HepG2 (cell line): ENCODE results near the gene STUB1. TPM values are rescaled to one million over a fixed set of nuclear protein-coding genes. Genes with fewer than 3 reads are reported as not detected.

Source experiments
- ATF5 ChIP-seq: sonication (generic); formaldehyde crosslinking; IDR thresholded peaks from 2 replicates; pipeline ENCODE4 v1.4.0; 2020; ENCODE audit warnings: mild to moderate bottlenecking, low read depth, missing genetic modification reagents
- CBX2 ChIP-seq, 2 experiments: fragments of 200-600 bp in 1 of 2; sonication (generic); formaldehyde crosslinking in 1 of 2; IDR thresholded peaks; 2 replicates each; pipeline versions ENCODE4 v1.7.0 to v1.8.1; 2018 to 2022; ENCODE audit warnings: low read depth in 2 of 2, low read length in 1 of 2, mild to moderate bottlenecking in 1 of 2, missing genetic modification reagents in 1 of 2
- CCDC6 ChIP-seq: sonication (generic); formaldehyde crosslinking; IDR thresholded peaks from 2 replicates; pipeline ENCODE4 v1.8.1; 2022; ENCODE audit warnings: mild to moderate bottlenecking, missing genetic modification reagents, moderate library complexity
- E2F1 ChIP-seq: sonication (generic); formaldehyde crosslinking; IDR thresholded peaks from 2 replicates; pipeline ENCODE4 v1.5.0; 2020; ENCODE audit warnings: missing genetic modification reagents
- ESRRA ChIP-seq: sonication (generic); formaldehyde crosslinking; IDR thresholded peaks from 2 replicates; pipeline ENCODE4 v1.5.1; 2020; ENCODE audit warnings: mild to moderate bottlenecking, low read depth, missing genetic modification reagents
- ETV6 ChIP-seq: sonication (generic); formaldehyde crosslinking; conservative IDR thresholded peaks from 2 replicates; pipeline ENCODE4 v1.4.0; 2020; ENCODE audit warnings: missing genetic modification reagents
- HIC2 ChIP-seq: sonication (generic); formaldehyde crosslinking; IDR thresholded peaks from 2 replicates; pipeline ENCODE4 v1.9.0; 2022; ENCODE audit warnings: low read depth, missing genetic modification reagents
- NR0B2 ChIP-seq: sonication (generic); formaldehyde crosslinking; IDR thresholded peaks from 2 replicates; pipeline ENCODE4 v1.4.0; 2020; ENCODE audit warnings: mild to moderate bottlenecking, missing genetic modification reagents
- THAP11 ChIP-seq: IDR thresholded peaks from 2 replicates; pipeline ENCODE4 v1.6.1; 2016; ENCODE audit warnings: missing biosample characterization, missing genetic modification reagents
- ZBTB42 ChIP-seq: sonication (generic); formaldehyde crosslinking; IDR thresholded peaks from 2 replicates; pipeline ENCODE4 v1.5.0; 2020; ENCODE audit warnings: mild to moderate bottlenecking, missing genetic modification reagents
- ZBTB49 ChIP-seq: sonication (generic); formaldehyde crosslinking; IDR thresholded peaks from 2 replicates; pipeline ENCODE4 v1.4.0; 2020; ENCODE audit warnings: missing genetic modification reagents, borderline replicate concordance
- ZBTB7A ChIP-seq: sonication (generic); formaldehyde crosslinking; IDR thresholded peaks from 2 replicates; pipeline ENCODE4 v1.8.0; 2022; ENCODE audit warnings: mild to moderate bottlenecking, missing genetic modification reagents
- ZIK1 ChIP-seq: sonication (generic); formaldehyde crosslinking; IDR thresholded peaks from 2 replicates; pipeline ENCODE4 v1.5.0; 2020; ENCODE audit warnings: mild to moderate bottlenecking, low read depth, missing genetic modification reagents, borderline replicate concordance
- ZNF275 ChIP-seq: sonication (generic); formaldehyde crosslinking; IDR thresholded peaks from 2 replicates; pipeline ENCODE4 v1.8.0; 2022; ENCODE audit warnings: missing genetic modification reagents, mild to moderate bottlenecking, inconsistent platforms, borderline replicate concordance
- ZNF549 ChIP-seq: sonication (generic); formaldehyde crosslinking; IDR thresholded peaks from 2 replicates; pipeline ENCODE4 v1.5.0; 2020; ENCODE audit warnings: missing genetic modification reagents
- ZNF556 ChIP-seq: sonication (generic); formaldehyde crosslinking; IDR thresholded peaks from 2 replicates; pipeline ENCODE4 v1.4.0; 2020; ENCODE audit warnings: mild to moderate bottlenecking, missing genetic modification reagents, borderline replicate concordance
- ZNF557 ChIP-seq: sonication (generic); formaldehyde crosslinking; IDR thresholded peaks from 2 replicates; pipeline ENCODE4 v1.4.0; 2020; ENCODE audit warnings: missing genetic modification reagents
- ZNF879 ChIP-seq: sonication (generic); formaldehyde crosslinking; IDR thresholded peaks from 2 replicates; pipeline ENCODE4 v1.8.1; 2023; ENCODE audit warnings: missing genetic modification reagents
- ZNF883 ChIP-seq: sonication (generic); formaldehyde crosslinking; IDR thresholded peaks from 2 replicates; pipeline ENCODE4 v1.5.1; 2020; ENCODE audit warnings: mild to moderate bottlenecking, missing genetic modification reagents; ENCODE audit errors: not compliant biosample characterization
- ZSCAN31 ChIP-seq: sonication (generic); formaldehyde crosslinking; IDR thresholded peaks from 2 replicates; pipeline ENCODE4 v1.5.0; 2020; ENCODE audit warnings: low read depth, mild to moderate bottlenecking, missing genetic modification reagents
- polyA plus RNA-seq, 8 experiments: library from polyadenylated mRNA; depleted of rRNA in 3 of 8; stranded (reverse) in 7 of 8; unstranded in 1 of 8; fragments of >200 nt; fragmentation: Illumina TruSeq in 4 of 8; extraction: Trizol in 4 of 8; gene quantifications; 2 replicates each; pipeline versions ENCODE4 v1.2.1 to v1.2.3, GENCODE V29; 2011 to 2016; ENCODE audit warnings: low read depth in 4 of 8, missing spikeins in 1 of 8, mixed read lengths in 1 of 8; ENCODE audit not compliant: insufficient read depth in 1 of 8
- total RNA-seq, 5 experiments: library from RNA; depleted of rRNA; stranded (reverse); fragments of >200 nt; fragmentation: Illumina TruSeq; extraction: Trizol; gene quantifications; 2 replicates each; pipeline ENCODE4 v1.2.3, GENCODE V29; 2016; ENCODE audit warnings: low read depth in 1 of 5

STUB1 gene
- total and polyA plus RNA-seq, 2 of the 13 experiments (the other 11 are each of a cell fraction or from before 2014, with no cell fraction given) = 52.9 to 78.2 TPM

- TF ChIP-seq E2F1 (CRISPR knock-in tag) = 0 out of 2 replicates have a peak, but pooled peaks have one; percentile 46
- peak; percentile 61; the same call in 1 of the 2 replicates for TF ChIP-seq THAP11 (CRISPR knock-in tag)
- TF ChIP-seq ZNF275 (CRISPR knock-in tag) = no peak
- 0 out of 2 replicates have a peak, but pooled peaks have one; percentile 44 for TF ChIP-seq ETV6 (CRISPR knock-in tag)
- peak; percentile 44; the same call in 1 of the 2 replicates for TF ChIP-seq ZSCAN31 (CRISPR knock-in tag)
- TF ChIP-seq ZNF557 (CRISPR knock-in tag) = no peak
- TF ChIP-seq ZNF879 (CRISPR knock-in tag) = no peak
- TF ChIP-seq CCDC6 (CRISPR knock-in tag) = peak; percentile 87
- TF ChIP-seq ZNF549 (CRISPR knock-in tag) = no peak
- TF ChIP-seq ZNF883 = no peak
- no peak for TF ChIP-seq CBX2 (IDR thresholded peaks at IDR 0.05; ENCODE audit: low read depth, low read length)
- no peak for TF ChIP-seq CBX2 (CRISPR knock-in tag; IDR thresholded peaks at IDR 0.05; ENCODE audit: low read depth)
- TF ChIP-seq ZNF556 (CRISPR knock-in tag) = no peak
- TF ChIP-seq ESRRA = peak; percentile 89
- no peak for TF ChIP-seq ZBTB49 (CRISPR knock-in tag)
- TF ChIP-seq ZBTB7A (CRISPR knock-in tag) = peak; percentile 25; the same call in 1 of the 2 replicates
- no peak; the same call in 1 of the 2 replicates for TF ChIP-seq HIC2 (CRISPR knock-in tag)
- no peak; the same call in 1 of the 2 replicates for TF ChIP-seq NR0B2 (CRISPR knock-in tag)
- 0 out of 2 replicates have a peak, but pooled peaks have one; percentile 77 for TF ChIP-seq ZIK1 (CRISPR knock-in tag)
- TF ChIP-seq ZBTB42 = no peak
- TF ChIP-seq ATF5 (CRISPR knock-in tag) = no peak
Observed at GRCh38 chr16:642189-643049, 37.8 kb upstream of the STUB1 start (continued).
